Measurements from ENCODE around the gene SLC10A7.

DNA sequence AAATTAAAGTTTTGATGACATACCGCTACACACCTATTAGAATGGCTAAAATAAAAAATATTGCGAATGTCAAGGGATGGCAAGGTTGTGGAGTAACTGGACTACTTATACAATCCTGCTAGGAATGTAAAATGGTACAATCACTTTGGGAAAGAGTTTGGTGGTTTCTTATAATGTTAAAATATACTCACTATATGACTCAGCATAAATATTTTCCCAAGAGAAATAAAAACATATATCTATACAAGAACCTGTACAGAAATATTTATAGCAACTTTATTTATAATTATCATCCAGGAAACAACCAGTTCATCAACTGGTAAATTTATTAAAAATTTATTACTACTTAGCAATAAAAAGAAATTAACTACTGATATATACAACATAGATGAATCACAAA is 89.7 kb downstream of the SLC10A7 start:
- TF ChIP-seq POLR2AphosphoS5 (IDR thresholded peaks at IDR 0.05; ENCODE audit: low read length) (no peak), EZH2 (IDR thresholded peaks at IDR 0.05; ENCODE audit: borderline replicate concordance, control insufficient read depth, low read depth, low read length) (no peak), POLR2A (IDR thresholded peaks at IDR 0.05; ENCODE audit: low read depth, low read length) (no peak), EP300 (IDR thresholded peaks at IDR 0.05; ENCODE audit: borderline replicate concordance in 1 of 2, control insufficient read depth in 1 of 2, low read depth in 2 of 2, low read length in 2 of 2) (no peak), BRCA1 (IDR thresholded peaks at IDR 0.05; ENCODE audit: low read depth, low read length) (no peak), CHD2 (IDR thresholded peaks at IDR 0.05; ENCODE audit: borderline replicate concordance, low read depth, low read length) (no peak), SIN3A (IDR thresholded peaks at IDR 0.05; ENCODE audit: low read depth, low read length) (no peak)
- TF ChIP-seq, protein P1, sequence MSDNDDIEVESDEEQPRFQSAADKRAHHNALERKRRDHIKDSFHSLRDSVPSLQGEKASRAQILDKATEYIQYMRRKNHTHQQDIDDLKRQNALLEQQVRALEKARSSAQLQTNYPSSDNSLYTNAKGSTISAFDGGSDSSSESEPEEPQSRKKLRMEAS (IDR thresholded peaks at IDR 0.05; ENCODE audit: low read depth, low read length), result no peak
